A172 (cell line): ENCODE data around the gene CPA4. TPM values are rescaled to one million over a fixed set of nuclear protein-coding genes. Genes with fewer than 3 reads are reported as not detected.
A peak's percentile ranks its signal among the peaks of the same experiment; 100 is the strongest.

Source experiments
- DNase-seq: peaks from one replicate; pipeline ENCODE4 v3.0.0-alpha.2; 2015; ENCODE audit warnings: low spot score
- total RNA-seq: library from RNA; depleted of rRNA; stranded (reverse); fragments of >200 nt; shearing (Covaris generic); gene quantifications from 2 replicates; pipeline ENCODE4 v1.2.3, GENCODE V29; 2014

Gene CPA4
- total RNA-seq, 1 experiment from 2014 or later: 495 TPM

DNA sequence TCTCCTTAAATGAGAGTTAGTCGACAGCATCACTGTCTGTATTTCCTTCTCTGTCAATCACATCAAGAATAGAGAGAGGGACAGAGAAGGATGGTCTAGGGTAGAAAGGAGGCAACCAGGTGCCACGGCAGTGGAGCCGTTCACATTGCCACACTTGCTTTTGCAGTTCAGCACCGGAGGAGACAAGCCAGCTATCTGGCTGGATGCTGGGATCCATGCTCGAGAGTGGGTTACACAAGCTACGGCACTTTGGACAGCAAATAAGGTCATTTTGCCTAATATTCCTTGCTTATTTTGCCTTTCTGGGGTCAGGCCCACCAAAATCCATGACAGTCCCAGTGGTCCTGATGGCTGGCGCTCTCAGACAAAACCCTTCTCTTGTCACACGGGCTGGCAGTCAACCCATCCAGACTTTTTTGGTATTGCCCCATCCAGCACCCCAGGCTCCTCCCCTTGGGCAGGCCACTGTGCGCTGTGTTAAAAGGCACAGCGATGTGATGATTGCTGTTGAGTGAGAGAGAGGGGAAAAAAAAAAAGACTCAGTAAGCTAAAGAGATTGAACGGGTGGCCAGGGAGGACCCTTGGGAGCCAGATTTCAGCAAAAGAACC lies 17.9 kb upstream of the CPA4 start:
- DNase-seq: no peak

DNA sequence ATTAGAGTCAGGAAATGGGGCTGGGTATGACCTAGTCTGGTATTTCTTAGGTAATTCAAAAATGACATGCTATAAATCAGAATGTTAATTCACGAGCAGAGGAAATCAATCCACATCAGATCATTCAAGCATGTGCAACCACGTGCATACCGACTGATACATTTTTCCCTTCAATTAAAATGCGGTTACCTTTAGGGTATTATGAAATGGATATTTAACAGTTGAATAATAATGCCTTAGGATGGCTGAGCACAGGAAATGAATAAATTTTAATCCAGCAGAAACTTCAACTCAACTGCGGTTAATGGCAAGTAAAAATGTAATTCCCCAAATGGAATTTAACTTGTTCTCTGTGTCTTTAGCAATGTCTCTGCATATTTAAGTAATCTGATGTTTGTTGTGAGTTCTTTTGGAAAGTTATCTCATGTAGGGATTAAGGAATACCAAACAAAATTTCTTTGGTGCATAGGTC lies 17.1 kb upstream of the CPA4 start:
- peak; percentile 41 for DNase-seq

DNA sequence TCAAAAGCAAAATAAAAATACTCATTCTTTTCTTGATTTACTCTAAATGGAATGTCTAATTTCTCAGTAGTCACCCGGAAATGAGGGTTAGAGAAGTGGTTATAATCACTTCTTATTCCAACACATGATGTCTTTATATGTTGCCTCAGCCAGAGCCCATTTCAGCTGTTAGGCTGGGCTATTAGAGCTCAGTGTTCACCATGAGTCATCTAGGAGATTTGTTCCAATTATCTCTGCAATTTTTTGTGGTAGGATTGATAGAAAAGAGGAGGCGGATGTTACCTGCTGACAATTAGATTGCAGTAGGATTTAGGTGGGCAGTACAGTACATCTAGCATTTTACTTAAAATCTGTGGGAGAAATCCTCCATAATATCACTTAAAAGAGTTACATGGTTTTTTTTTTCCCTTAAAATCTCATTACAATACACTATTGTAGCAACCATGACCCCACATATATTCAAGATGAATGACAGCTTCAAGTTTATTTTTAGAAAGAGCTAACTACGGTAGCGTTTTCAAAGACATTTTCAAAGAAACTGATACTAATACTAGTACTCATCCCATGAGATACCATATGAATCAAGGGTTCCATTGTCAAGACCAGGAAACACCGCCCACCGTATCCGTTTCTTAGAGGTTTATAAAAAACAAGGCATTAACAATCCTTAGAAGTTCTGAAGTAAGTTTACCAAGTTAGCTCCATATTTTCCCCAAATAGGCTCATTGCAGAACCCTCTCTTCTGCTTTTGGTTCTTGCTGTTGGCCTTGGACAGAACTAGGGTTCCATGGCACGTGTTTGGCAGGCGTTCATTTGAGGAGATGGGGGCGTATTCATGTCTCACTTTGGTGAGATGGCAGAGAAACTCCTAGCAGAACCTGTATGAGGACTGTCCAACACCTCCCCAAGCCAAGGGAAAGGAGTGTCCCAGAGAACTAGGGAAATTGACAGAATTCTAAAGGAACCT lies 15.9 kb upstream of the CPA4 start:
- peak; percentile 81 for DNase-seq

DNA sequence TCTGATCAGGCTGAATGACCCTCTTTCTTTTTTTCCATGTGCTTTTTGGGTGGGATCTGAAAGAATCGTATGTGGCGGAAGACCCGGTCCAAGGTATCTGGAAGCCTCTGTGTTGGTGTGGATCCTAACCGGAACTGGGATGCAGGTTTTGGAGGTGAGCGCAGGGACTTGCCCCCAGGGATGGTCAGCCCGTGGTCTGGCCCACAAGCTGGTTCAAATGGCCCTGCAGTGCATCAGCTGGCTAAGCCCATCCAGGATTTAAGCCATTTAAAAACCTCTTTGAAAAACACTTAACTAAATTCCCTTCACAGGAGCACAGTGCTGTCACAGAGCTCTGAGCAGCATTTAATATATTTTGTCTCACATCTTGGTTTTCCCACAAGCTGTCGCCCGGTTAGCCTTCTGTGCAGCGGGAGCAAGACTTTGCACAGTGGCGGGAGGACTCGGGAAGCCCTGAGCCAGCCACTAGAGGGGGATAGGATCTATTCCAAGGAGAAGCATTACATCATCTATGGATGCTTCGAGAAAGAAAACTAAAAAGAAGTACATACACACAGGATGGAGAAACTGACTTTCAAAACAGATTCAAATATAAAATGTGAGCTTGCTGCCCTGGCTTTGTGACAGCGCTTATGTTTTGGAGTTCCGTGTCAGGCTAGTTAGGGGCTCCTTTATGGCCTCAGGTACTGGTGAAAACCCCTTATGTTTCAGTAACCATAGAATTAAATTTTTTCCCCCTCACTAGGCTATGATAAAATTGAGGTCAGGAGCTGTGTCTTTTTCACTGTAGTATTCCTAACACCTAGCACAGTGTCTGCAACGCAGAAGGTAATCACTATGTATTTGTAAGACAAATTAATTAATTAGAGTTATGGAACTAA lies 15.0 kb upstream of the CPA4 start:
- DNase-seq: no peak

DNA sequence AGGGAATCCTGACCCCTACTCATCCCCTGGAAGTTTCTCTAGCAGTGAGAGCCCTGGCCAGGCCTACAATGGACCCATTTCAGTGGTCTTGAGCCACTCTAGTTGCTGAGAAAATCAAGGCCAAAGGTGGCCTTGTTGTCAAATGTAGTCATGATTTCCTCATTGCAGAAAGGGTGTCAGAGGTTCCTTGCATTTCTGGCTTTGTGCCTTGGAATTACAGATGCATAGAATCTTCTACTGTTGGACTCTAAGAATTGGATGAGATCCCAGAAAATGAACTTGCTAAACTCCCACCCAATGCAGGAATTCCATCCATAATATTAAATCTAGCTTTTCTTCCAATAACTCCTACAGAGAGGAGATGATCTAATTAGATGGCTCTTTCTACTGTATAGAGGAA lies 14.1 kb upstream of the CPA4 start:
- DNase-seq: peak; percentile 31

DNA sequence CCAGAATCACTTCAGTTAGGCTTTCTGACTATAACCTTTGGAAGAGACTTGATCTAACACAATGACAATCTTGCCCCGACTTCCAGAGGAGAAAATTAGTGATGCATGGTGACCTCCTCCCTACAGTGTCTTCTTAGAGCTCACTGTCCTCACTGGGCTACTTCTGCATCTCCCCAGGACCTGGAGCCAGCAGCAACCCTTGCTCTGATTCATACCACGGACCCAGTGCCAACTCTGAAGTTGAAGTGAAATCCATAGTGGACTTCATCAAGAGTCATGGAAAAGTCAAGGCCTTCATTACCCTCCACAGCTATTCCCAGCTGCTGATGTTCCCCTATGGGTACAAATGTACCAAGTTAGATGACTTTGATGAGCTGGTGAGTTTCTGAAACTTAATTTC lies 13.7 kb upstream of the CPA4 start:
- no peak for DNase-seq

DNA sequence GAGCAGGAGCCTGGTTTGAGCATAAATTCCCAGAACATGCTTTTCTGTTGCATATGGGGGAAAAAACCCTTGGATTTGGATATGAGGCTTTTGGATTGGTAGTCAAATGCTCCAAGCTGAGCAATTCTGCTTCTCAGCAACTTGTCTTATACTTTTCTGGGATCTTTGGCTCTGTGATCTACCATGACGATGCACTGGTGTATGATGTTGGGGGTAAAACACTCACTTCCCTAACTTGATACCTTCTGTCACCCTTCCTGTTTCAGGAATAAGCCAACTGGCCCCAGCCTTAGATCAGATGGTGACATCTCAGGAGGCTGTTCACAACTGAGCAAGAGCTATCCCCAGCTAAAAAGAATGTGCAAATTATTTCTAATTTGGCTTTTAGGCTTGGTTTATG lies 13.1 kb upstream of the CPA4 start:
- no peak for DNase-seq

DNA sequence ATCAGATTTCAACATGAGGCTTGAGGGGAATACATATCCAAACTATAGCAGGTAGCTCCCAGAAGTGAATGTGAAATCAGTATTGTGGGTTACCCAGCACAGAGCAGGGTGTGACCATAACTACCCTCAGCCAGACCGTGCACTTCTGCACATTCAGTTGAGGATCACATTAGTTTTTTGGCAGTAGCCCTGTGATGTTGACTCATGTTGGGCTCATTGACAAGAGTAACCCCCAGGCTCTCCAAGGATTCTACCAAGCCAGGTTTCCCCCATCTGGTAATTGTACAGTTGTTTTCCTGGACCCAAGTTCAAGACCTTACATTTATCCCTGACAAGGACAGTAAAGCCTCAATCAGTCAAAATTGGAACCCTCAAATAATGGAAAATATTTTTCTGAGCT lies 11.7 kb upstream of the CPA4 start:
- no peak for DNase-seq

DNA sequence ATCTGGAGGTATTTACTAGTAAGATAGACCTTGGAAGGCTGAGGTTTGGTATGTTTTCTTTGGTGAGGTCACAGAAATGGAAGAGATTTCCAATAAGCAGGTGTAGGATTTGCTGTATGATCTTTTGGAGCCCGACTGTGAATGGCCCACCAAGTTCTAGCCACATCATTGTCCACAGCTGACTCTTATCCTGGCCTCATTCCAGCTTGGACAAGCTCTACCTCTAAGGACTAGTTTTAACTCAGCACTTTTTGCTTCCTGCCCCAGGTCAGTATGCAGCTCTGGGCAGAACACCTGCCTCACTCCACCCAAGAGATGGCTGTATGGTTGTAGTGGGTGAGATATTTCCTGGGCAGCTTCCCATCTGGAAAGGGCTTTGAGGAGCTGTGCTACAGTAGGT lies 6.1 kb upstream of the CPA4 start:
- DNase-seq: peak; percentile 42

DNA sequence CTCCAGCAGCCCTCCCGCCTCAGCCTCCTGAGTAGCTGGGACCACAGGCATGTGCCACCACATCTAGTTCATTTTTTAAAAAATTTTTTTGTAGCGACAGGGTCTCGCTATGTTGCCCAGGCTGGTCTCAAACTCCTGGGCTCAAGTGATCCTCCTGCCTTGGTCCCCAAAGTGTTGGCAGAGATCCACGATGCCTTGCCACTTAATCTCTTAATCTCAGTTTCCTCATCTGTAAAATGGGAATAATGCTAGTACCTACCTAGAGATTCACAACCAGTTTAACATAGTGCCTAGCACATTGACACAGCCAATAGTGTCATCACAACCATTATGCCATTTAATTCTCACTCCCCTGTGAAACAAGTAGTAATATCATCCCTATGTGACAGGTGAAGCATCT lies 4.8 kb upstream of the CPA4 start:
- no peak for DNase-seq

DNA sequence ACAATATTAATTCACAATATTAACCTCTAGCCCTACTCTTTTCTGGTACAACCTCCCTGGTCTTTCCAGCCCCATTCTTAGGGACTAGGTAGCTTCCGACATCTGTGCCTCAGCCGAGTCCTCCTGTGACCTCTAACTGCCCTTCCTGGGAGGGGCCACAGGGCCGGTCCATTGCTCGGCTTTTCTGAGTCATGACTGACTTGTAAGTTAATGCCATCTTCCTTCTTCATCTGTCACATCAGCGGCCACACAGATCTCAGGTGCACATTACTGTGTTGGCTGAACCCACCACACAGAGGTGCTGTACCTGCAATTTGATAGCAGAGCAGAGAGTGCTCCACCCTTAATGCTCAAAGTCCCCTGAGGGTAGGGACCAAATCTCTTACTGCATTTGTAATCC lies 4.1 kb upstream of the CPA4 start:
- DNase-seq: peak; percentile 52

DNA sequence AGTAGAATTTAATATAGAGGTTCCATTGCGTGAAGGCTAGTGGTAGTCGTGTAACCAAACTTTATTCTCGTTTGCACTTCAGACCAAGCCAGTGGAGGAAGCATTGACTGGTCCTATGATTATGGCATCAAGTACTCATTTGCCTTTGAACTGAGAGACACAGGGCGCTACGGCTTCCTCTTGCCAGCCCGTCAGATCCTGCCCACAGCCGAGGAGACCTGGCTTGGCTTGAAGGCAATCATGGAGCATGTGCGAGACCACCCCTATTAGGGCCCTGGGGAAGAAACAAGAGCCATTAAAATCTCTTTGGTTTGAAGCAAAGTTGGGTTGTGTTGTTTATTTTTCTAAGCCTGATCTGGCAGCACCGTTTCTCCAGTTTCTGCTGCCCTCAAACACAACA lies 3.5 kb upstream of the CPA4 start:
- no peak for DNase-seq

DNA sequence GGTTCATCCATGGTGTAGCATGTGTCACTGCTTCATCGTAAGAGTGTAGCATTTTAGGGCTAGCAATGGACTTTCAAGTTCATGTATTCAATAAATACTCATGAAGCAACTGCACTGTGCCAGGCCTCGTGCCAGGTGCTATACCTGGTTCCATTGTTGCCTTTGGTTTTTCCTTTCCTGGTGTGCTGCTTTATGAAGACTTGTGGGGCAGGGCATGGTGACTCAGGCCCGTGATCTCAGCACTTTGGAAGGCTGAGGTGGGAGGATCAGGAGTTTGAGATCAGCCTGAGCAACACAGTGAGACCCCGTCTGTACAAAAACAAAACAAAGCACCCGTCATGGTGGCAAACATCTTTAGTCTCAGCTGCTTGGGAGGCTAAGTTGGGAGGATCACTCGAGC lies 2.2 kb upstream of the CPA4 start:
- peak; percentile 77 for DNase-seq

DNA sequence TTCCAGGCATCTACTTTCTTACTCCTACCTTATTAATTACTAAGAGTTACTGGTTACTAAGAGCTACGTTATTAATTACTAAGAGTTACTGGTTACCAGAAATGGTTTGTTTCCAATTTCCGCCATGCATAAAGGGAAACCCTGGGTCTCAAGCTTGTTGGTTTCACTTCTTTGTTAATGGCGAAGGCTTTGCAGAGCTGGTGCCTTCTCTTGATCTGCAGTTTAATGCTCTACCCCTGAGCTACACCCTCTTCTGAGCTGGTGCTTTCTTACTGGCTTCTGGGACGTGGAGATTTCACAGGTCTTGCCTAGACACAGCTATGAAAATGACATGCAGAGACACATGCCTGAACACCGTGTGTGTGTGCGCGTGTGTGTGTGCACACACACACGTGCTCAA lies 560 bp downstream of the CPA4 start:
- no peak for DNase-seq

DNA sequence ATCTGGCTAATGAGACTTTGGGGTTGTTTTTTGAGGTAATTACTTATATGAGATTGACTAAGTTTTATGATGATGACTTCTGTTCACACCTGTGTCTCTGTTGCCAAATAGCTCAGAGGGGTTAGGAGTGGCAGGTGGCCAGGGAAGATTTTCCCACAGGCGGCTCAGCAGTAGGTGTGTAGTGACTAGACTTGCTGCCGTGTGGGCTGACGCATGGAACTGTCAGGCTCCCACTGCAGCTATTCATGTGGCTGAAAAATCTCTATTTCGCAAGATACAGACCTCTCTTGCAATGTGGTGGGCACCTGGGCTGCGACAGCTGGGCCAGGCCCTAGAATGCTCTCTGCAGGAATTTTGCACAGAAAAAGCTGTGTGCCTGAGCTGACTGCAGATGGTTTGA lies 1.4 kb downstream of the CPA4 start:
- peak; percentile 57 for DNase-seq

DNA sequence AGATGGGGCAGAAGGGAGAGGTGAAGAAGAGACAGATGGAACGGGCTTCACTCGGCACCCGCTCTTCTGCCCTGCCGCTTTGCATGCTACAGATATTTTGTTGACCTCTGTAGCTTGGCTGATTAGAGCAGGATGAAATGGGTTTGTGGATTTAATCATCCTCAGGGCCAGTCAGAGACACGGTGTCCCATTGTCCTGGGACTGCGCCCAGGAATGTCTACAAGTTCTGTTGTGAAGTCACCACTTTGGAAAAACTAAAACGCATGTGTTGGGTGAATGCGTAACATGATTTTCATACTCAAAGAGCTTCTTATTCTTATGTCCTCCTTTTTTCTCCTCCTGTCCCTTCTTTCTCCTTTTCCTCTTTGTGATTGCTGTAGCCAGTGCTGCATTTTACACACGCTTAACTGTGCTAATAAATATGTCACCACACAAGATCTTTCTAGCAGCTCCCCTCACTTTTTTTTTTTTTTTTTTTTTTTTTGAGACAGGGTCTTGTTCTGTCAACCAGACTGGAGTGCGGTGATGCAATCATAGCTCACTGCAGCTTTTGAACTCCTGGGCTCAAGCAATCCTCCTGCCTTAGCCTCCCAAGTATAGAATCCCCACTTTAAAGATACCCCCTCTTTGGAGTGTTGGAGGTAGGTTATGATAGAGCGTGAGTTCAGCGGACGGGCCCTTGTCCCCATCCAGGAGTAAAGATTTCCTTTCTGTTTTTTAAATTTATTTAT lies 3.4 kb downstream of the CPA4 start:
- no peak for DNase-seq

DNA sequence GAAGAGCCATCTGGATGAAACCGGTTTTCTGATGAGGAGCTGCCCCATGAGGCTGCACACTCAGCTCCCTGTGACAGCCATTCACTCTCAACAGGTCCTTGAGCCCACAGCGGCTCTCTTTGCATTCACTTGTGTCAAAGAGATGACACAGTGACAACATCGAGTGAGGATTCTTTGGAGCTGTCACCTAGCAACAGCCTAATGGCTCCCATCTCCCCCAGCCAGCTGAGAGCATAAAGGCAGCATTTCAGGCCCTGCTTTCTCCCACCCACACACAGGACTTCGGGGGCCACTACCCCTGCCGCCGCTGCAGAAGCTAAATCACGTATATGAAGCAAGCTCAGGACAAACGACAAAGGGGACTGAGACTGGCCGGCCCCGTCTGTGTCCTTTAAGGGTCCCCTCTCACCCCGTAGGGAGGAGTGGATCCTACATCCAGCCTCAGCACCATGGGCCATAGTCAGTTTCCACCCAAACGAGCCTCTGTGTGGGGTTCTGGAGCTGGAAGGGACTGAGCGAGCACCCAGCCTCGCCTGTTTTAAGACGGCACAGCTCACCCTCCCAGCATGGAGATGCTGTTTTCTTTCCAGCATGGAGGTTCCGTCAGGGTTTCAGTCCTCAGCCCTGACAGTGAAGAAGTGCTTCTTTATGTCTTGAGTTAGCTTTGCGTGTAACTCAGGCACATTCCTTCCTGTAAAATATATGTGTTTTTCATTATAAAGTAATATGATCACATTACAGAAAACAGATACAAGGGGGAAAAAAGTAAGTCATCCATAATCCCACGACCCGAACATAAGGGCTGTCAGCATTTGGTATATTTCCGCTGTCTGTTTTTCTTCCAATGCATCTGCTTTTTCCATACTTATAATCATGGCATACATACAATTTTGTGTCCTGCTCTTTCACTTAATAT lies 4.9 kb downstream of the CPA4 start:
- no peak for DNase-seq

DNA sequence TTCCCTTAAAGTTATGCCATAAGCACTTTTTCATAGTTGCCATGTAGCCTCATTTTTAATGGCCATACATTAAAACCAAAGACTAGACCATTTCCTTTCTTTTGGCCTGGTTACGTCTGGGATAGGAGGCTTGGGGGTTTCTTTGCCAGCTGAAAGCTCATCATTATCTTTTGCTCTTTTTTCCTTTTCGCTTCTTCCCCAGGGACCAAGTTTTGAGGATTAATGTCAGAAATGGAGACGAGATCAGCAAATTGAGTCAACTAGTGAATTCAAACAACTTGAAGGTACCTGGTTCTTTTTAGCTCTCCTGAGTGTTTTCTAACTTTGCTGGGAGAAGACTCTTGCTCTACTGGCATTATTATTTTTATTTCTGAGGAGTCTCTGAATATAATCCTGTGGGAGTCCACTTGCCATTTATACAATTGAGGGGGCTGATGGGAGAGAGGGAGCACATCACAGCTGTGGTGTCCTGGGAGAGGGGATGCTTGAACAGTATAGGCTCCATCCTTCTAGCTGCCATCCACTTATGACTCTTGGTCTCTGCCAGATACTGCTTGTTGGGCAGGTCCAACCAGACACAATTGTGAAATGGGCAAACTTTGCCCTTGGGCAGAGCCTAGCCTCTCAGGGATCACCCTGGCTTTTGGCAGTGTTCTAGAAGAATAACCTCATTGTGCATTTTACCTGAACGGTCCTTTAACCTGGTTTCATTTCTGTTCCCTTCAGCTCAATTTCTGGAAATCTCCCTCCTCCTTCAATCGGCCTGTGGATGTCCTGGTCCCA lies 5.8 kb downstream of the CPA4 start:
- DNase-seq: no peak

DNA sequence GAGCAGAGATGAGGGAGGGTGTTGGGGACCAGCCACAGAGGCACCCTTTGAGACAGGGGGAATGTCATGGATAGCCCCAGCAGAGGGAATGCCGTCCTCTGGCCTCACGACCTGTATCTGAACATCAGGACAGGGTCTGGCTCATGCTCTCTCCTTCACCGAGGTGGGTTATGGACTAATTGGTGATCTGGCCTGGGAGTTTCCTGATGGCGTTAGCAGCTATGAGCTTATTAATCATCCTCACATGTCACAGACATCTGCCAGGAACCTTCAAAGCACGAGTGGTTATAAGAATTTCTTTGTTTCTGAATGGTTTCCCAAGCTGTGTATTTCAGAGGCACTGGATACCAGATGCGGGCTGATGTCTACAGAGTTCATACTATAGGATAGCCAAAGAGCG lies 6.9 kb downstream of the CPA4 start:
- DNase-seq: no peak
